Gastroesophageal sphincter (tissue), 3 donors: Measurements from ENCODE around the gene TLL1.

Source experiments
- CTCF ChIP-seq, 4 experiments: fragments of 200-600 bp in 2 of 4; fragments of 450-650 bp in 2 of 4; sonication (generic) in 1 of 4; IDR thresholded peaks; one replicate each; pipeline ENCODE4 v1.5.1; 2017 to 2019; ENCODE audit warnings: antibody characterized with exemption in 4 of 4, mild to moderate bottlenecking in 2 of 4, moderate library complexity in 2 of 4
- EP300 ChIP-seq: sonication (generic); formaldehyde crosslinking; IDR thresholded peaks from one replicate; pipeline ENCODE4 v1.6.1; 2017; ENCODE audit warnings: antibody characterized with exemption, mild to moderate bottlenecking
- POLR2A ChIP-seq, 2 donors: fragments of 450-650 bp; IDR thresholded peaks; one replicate each; pipeline ENCODE4 v1.6.1; 2017; ENCODE audit warnings: antibody characterized with exemption in 2 of 2, mild to moderate bottlenecking in 2 of 2, moderate library complexity in 1 of 2
- POLR2AphosphoS5 ChIP-seq: sonication (generic); formaldehyde crosslinking; IDR thresholded peaks from one replicate; pipeline ENCODE4 v1.6.1; 2017; ENCODE audit warnings: antibody characterized with exemption

- TF ChIP-seq CTCF (IDR thresholded peaks at IDR 0.05) = no peak
- TF ChIP-seq POLR2A (IDR thresholded peaks at IDR 0.05) = no peak
- no peak for TF ChIP-seq POLR2AphosphoS5
- TF ChIP-seq EP300 = no peak
Observed at GRCh38 chr4:165944900-165945299, 71.9 kb downstream of the TLL1 start.
